ENCODE data around the gene ERVH48-1. TPM values are rescaled to one million over a fixed set of nuclear protein-coding genes. Genes with fewer than 3 reads are reported as not detected.

Gene ERVH48-1
- total and polyA plus RNA-seq, 4 donors, result 0.02 to 1.1 (median 0.15) TPM

- TF ChIP-seq CTCF (IDR thresholded peaks at IDR 0.05; ENCODE audit: control extremely low read depth, extremely low read depth), result no peak
- peaks cover 0 to 7% (median 2%) of the 10 kb centered on the region in 5 donors for H3K4me1 ChIP-seq (ENCODE audit: control insufficient read depth in 5 of 5, insufficient read depth in 5 of 5, low read length in 5 of 5)
- 53 to 96% methylated on average over 1 of the region's 1 CpG for WGBS, 2 donors
Observed at GRCh38 chr21:42883921-42884320, 41.5 kb downstream of the ERVH48-1 start.

GRCh38 chr21:42880352-42880751 is 45.1 kb downstream of the ERVH48-1 start:
- 84 to 95% methylated on average over 6 of the region's 6 CpGs for WGBS, 2 donors
- Histone ChIP-seq H3K4me1 (ENCODE audit: control insufficient read depth in 5 of 5, insufficient read depth in 5 of 5, low read length in 5 of 5) (peaks cover 0 to 15% (median 9%) of the 10 kb centered on the region in 5 donors), H3K36me3 (ENCODE audit: control insufficient read depth in 4 of 4, insufficient read depth in 4 of 4, low read length in 4 of 4) (peaks cover 0 to 6% (median 0%) of the 10 kb centered on the region in 4 donors), H3K27ac (ENCODE audit: low read depth in 1 of 2, low read length in 1 of 2) (no peak overlapping the region), H3K4me3 (no peak overlapping the region), H3K27me3 (ENCODE audit: control insufficient read depth in 3 of 3, insufficient read depth in 3 of 3, low read length in 2 of 3) (no peaks in the 10 kb centered on the region), H3K9ac (ENCODE audit: insufficient read depth in 1 of 2, low read length in 2 of 2) (peak overlapping the region in 1 of 2 donors; percentile 96), H3K9me3 (ENCODE audit: control insufficient read depth in 4 of 4, insufficient read depth in 3 of 4, low read length in 3 of 4) (no peaks in the 10 kb centered on the region)
- no peak for ATAC-seq (ENCODE audit: insufficient read depth, low FRiP score)
- no peak for DNase-seq
- TF ChIP-seq CTCF (IDR thresholded peaks at IDR 0.05; ENCODE audit: control extremely low read depth, extremely low read depth), result no peak

More at GRCh38 chr21:42883921-42884320, 41.5 kb downstream of the ERVH48-1 start:
- Histone ChIP-seq H3K4me3 (no peak overlapping the region), H3K27ac (ENCODE audit: low read depth in 1 of 2, low read length in 1 of 2) (no peak overlapping the region), H3K9me3 (ENCODE audit: control insufficient read depth in 4 of 4, insufficient read depth in 3 of 4, low read length in 3 of 4) (no peaks in the 10 kb centered on the region), H3K36me3 (ENCODE audit: control insufficient read depth in 4 of 4, insufficient read depth in 4 of 4, low read length in 4 of 4) (no peaks in the 10 kb centered on the region), H3K9ac (ENCODE audit: insufficient read depth in 1 of 2, low read length in 2 of 2) (no peak overlapping the region), H3K27me3 (ENCODE audit: control insufficient read depth in 3 of 3, insufficient read depth in 3 of 3, low read length in 2 of 3) (no peaks in the 10 kb centered on the region)
- DNase-seq, result no peak
- ATAC-seq (ENCODE audit: insufficient read depth, low FRiP score), result no peak

- peak; percentile 99 for DNase-seq
- ATAC-seq (ENCODE audit: insufficient read depth, low FRiP score), result peak; percentile 96
- WGBS, 2 donors, result 0% methylated on average over 79 to 80 of the region's 80 CpGs
- Histone ChIP-seq H3K4me1 (ENCODE audit: control insufficient read depth in 5 of 5, insufficient read depth in 5 of 5, low read length in 5 of 5) (peaks cover 0 to 15% (median 9%) of the 10 kb centered on the region in 5 donors), H3K4me3 (peak within 1 kb of the TSS; percentile 93), H3K27me3 (ENCODE audit: control insufficient read depth in 3 of 3, insufficient read depth in 3 of 3, low read length in 2 of 3) (no peaks in the 10 kb centered on the region), H3K9ac (ENCODE audit: insufficient read depth in 1 of 2, low read length in 2 of 2) (peak within 1 kb of the TSS; percentile 63 to 96), H3K36me3 (ENCODE audit: control insufficient read depth in 4 of 4, insufficient read depth in 4 of 4, low read length in 4 of 4) (peaks cover 0 to 9% (median 0%) of the 10 kb centered on the region in 4 donors), H3K27ac (ENCODE audit: low read depth in 1 of 2, low read length in 1 of 2) (peak within 1 kb of the TSS; percentile 73 to 78), H3K9me3 (ENCODE audit: control insufficient read depth in 4 of 4, insufficient read depth in 3 of 4, low read length in 3 of 4) (no peaks in the 10 kb centered on the region)
- TF ChIP-seq CTCF (IDR thresholded peaks at IDR 0.05; ENCODE audit: control extremely low read depth, extremely low read depth), result no peak
Observed at GRCh38 chr21:42878993-42879787, 46.2 kb downstream of the ERVH48-1 start, which contains the start of gene WDR4. WDR4 (minus strand) TSS chr21:42879539; CDS start chr21:42879495, 44 bp downstream.

Data from lung (tissue), 12 donors.